Mesothelial cell of epicardium (in vitro differentiated cells): ENCODE data around the gene ZBTB47. TPM values are rescaled to one million over a fixed set of nuclear protein-coding genes. Genes with fewer than 3 reads are reported as not detected.

Source experiments
- DNase-seq, 2 experiments: peaks; one replicate each; pipeline ENCODE4 v3.0.0; 2021; ENCODE audit warnings: low spot score in 2 of 2; ENCODE audit not compliant: unreplicated experiment in 2 of 2
- H3K27ac Mint-ChIP-seq: 2 replicates; pipeline ENCODE4 v1.8.0; 2021; ENCODE audit warnings: mixed read lengths
- H3K27me3 Mint-ChIP-seq: 2 replicates; pipeline ENCODE4 v1.8.0; 2021; ENCODE audit warnings: low read depth, mixed read lengths
- H3K36me3 Mint-ChIP-seq: 2 replicates; pipeline ENCODE4 v1.8.0; 2021; ENCODE audit warnings: mixed read lengths
- H3K4me1 Mint-ChIP-seq: 2 replicates; pipeline ENCODE4 v1.8.0; 2021; ENCODE audit warnings: mixed read lengths
- H3K4me3 Mint-ChIP-seq: 2 replicates; pipeline ENCODE4 v1.8.0; 2021; ENCODE audit warnings: mild to moderate bottlenecking, moderate library complexity, mixed read lengths
- H3K9me3 Mint-ChIP-seq: 2 replicates; pipeline ENCODE4 v1.8.0; 2021; ENCODE audit warnings: mixed read lengths
- total RNA-seq: library from RNA; stranded (reverse); gene quantifications from 3 replicates; pipeline ENCODE4 v1.2.1, GENCODE V29; 2021
- TF ChIP-seq, protein P1 (sequence below): fragments of 200-600 bp; sonication (generic); IDR thresholded peaks from one replicate; pipeline ENCODE4 v1.5.0; 2021; ENCODE audit warnings: antibody characterized with exemption; ENCODE audit not compliant: unreplicated experiment

ZBTB47 gene
- total RNA-seq, 1 donor from 2014 or later: 23.6 TPM

DNA sequence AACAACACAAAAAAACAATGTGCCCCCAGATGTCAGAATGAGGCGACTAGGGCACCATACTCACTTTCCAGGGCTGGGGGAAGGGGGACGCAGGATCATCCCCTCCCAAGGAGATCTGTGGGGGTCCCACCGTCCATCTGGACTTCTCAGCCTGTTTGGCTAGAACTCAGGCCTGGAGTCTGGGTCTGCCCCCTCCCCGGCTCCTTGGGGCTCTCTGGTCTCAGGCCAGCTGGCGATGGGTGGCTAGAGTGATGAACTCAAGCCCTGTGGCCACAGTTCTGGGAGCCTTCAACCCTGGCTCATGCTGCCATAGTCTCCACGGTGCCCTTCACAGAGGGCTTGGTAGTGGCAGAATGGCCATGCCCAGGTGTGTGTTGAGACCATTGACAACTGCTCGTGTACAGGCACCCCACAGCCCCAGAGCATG lies 13.6 kb downstream of the ZBTB47 start:
- Mint-ChIP-seq H3K4me1 (no peaks in the 10 kb centered on the region), H3K9me3 (no peaks in the 10 kb centered on the region), H3K27me3 (peaks cover 6% of the 10 kb centered on the region), H3K27ac (no peak overlapping the region), H3K4me3 (no peak overlapping the region), H3K36me3 (no peaks in the 10 kb centered on the region)
- DNase-seq: peak in 1 of 2 experiments; percentile 35
- TF ChIP-seq, protein P1, sequence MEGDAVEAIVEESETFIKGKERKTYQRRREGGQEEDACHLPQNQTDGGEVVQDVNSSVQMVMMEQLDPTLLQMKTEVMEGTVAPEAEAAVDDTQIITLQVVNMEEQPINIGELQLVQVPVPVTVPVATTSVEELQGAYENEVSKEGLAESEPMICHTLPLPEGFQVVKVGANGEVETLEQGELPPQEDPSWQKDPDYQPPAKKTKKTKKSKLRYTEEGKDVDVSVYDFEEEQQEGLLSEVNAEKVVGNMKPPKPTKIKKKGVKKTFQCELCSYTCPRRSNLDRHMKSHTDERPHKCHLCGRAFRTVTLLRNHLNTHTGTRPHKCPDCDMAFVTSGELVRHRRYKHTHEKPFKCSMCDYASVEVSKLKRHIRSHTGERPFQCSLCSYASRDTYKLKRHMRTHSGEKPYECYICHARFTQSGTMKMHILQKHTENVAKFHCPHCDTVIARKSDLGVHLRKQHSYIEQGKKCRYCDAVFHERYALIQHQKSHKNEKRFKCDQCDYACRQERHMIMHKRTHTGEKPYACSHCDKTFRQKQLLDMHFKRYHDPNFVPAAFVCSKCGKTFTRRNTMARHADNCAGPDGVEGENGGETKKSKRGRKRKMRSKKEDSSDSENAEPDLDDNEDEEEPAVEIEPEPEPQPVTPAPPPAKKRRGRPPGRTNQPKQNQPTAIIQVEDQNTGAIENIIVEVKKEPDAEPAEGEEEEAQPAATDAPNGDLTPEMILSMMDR: no peak

DNA sequence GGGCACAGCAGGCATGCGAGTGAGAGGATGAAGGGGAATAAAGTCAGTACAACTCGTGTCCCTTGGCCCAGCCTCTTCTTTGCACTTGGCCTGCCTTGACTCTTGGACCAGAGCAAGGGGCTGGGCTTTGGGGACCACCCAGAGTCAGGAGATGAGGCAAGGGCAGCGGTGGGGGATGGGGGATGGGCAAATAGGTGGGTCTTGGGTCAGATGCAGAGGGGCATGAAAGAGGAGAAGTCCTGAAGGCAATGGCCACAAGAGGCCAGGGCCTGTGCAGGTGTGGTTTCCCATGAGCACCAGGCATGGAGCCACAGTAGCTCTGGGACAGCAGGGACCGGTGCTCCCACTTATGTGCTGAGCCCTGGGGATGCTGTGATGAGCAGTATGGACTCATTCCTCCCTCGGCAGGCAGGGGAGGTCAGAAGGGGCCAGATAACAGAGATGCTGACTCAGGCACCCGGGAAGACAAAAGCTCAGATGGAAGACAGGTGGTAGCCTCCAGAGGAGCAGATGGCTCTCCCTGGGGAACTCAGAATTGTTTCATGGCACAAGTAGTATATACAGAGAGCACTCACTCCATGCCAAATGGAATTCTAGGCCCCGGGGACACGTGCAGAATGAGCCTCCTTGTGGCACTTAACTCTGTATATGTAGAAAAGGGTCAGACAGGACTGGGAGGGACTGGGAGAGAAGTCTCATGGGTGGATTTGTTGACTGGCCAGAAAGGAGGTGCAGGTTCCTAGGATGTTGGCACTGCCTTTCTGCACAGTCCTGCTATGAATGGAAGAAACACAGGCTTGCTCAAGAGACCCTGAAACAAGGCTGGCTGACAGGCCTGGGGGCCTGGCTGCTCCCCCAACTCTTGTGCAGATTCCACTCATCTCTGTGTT lies 14.3 kb downstream of the ZBTB47 start:
- DNase-seq: peak in 1 of 2 experiments; percentile 10
- no peaks in the 10 kb centered on the region for H3K36me3 Mint-ChIP-seq
- TF ChIP-seq, protein P1: no peak
- no peak overlapping the region for H3K4me3 Mint-ChIP-seq
- no peaks in the 10 kb centered on the region for H3K4me1 Mint-ChIP-seq
- H3K9me3 Mint-ChIP-seq: no peaks in the 10 kb centered on the region
- peaks cover 6% of the 10 kb centered on the region for H3K27me3 Mint-ChIP-seq
- no peak overlapping the region for H3K27ac Mint-ChIP-seq

DNA sequence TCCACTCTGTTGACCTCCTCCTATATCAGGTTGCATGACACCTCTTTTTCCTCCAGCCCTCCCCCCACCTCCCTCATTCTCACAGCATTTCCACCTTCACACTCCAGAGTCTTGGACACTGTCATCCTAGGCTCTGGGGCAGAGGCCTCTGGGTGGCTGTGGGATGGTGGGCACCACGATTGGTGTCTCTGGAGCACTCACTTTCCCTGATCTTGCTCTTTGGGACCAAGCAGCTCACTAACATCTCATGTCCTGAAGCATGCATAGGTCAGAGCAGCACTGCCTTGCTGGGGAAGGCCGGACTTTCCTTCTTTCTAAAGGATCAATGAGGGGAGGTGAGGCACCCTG lies 14.9 kb downstream of the ZBTB47 start:
- DNase-seq: no peak
- no peaks in the 10 kb centered on the region for H3K9me3 Mint-ChIP-seq
- no peak overlapping the region for H3K4me3 Mint-ChIP-seq
- TF ChIP-seq, protein P1: no peak
- peaks cover 6% of the 10 kb centered on the region for H3K27me3 Mint-ChIP-seq
- H3K4me1 Mint-ChIP-seq: no peaks in the 10 kb centered on the region
- no peak overlapping the region for H3K27ac Mint-ChIP-seq
- no peaks in the 10 kb centered on the region for H3K36me3 Mint-ChIP-seq

DNA sequence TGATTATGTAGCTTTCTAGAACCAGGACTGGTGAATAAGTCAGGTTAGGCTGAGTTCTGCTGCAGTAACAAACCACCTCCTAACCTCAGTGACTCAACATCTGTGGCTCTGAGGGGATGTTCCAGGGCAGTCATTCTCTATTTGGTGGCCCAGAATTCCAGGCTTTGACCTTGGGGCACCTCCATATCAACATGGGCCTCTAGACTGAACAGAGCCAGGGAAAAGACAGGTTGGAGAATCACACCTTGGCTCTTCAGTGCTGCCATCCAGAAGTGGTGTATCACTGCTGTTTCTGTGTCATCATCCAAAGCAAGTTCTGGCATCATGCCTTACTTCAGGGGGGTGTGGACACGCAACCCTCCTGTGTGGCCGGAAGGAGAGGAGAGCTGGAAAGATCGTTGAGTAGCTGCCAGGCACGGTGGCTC lies 15.3 kb downstream of the ZBTB47 start:
- Mint-ChIP-seq H3K9me3 (no peaks in the 10 kb centered on the region), H3K36me3 (no peaks in the 10 kb centered on the region), H3K4me3 (no peak overlapping the region), H3K27me3 (peaks cover 6% of the 10 kb centered on the region), H3K4me1 (no peaks in the 10 kb centered on the region), H3K27ac (no peak overlapping the region)
- TF ChIP-seq, protein P1: no peak
- DNase-seq: no peak

DNA sequence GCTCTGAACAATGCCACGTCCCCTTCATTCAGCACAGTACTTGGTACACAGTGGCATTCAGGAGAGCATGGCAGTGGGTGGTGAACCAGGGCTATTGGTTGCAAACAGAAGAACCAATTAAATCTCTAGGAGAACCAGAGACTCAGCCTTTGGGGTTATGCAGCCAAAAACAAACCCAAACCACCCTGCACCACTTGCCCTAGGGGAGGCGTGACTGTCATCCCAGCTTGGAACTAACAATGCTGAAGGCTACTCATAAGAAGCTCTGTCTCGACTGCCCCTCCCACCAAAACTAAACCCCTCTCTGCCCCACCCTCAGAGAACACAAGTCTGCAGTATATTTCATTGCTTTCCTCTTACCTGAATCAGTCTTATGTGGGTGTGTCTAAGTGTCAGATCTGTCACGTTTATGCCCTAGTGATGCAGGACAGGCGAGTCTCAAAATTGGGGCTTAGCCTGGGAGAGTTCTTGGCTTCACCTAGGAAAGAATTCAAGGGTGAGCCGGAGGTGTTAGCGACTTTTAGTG lies 16.6 kb downstream of the ZBTB47 start:
- Mint-ChIP-seq H3K4me3 (no peak overlapping the region), H3K27ac (no peak overlapping the region), H3K4me1 (no peaks in the 10 kb centered on the region), H3K9me3 (no peaks in the 10 kb centered on the region), H3K36me3 (no peaks in the 10 kb centered on the region), H3K27me3 (peaks cover 8% of the 10 kb centered on the region)
- TF ChIP-seq, protein P1: no peak
- DNase-seq: no peak
